GM10847 (cell line): ENCODE data around the gene HS6ST3.

Source experiments
- POLR2A ChIP-seq: IDR thresholded peaks from 2 replicates; pipeline ENCODE4 v1.6.1; 2011; ENCODE audit not compliant: insufficient read length; ENCODE audit errors: extremely low read depth

HS6ST3 gene

GRCh38 chr13:96089749-96090239, at the start of gene HS6ST3:
Gene HS6ST3 (plus strand): TSS chr13:96090107.
- TF ChIP-seq POLR2A = no peak

DNA sequence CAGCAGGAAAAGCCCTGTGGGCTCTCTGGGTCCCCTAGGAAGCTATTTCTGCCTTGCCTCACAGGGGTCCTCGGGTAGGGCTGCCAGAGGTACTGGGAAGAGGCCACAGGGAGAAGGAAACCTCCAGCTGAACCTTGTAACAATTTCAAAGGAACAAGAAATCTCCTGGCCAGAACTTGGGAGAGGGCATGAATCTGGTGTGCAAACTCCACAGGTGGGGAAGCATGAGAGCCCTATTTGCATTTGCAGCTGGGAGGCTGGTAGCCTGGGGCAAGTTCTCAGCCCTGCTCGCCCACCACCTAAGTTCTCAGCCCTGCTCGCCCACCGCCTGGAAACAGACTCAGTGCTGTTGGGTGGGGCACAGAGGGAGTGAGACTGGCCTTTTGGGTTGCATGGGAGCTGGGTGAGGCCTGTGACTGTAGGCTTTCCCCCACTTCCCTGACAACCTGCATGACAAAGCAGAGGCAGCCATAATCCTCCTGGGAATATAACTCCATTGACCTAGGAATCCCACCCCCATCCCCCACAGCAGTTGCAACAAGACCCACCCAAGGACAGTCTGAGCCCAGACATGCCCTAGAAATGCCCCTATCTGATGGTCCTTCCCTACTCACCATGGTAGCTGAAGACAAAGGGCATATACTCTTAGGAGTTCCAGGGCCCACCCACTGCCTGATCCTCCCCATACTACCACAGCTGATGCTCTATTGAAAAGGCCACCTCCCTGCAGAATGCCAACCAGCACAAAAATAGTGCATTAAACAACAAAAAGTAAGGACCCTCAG, 48.4 kb upstream of the HS6ST3 start:
- TF ChIP-seq POLR2A = no peak

DNA sequence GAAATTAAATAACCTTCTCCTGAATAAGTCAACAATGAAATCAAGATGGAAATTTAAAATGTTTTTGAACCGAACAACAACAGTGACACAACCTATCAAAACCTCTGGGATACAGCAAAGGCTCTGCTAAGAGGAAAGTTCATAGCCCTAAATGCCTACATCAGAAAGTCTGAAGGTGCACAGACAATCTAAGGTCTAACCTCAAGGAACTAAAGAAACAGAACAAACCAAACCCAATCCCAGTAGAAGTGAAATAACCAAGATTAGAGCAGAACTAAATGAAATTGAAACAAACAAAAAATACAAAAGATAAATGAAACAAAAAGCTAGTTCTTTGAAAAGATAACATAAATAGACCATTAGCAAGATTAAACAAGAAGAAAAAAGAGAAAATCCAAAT, 45.7 kb upstream of the HS6ST3 start:
- no peak for TF ChIP-seq POLR2A

DNA sequence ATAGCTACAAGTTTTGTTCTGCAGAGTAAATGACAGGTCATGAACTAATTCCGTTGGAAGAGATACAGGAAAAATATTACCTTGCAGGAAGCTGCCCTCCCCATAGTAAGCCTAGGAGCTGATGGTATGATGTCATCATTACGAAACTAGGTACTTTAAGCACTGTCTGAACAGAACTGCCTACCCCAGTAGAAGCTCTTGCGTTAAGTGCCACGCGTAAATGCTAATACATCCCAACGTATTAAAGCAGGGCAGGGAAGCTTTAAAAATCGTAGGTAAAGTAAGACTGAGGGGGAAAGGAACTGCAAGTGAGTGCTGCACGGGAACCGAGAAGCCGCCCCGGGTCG, 37.3 kb upstream of the HS6ST3 start:
- TF ChIP-seq POLR2A = no peak

GRCh38 chr13:96053003-96053703, 36.8 kb upstream of the HS6ST3 start, which contains the start of gene UGGT2:
Gene UGGT2 (minus strand): TSS chr13:96053401. CDS start chr13:96053312, 89 bp downstream.
- TF ChIP-seq POLR2A = peak; percentile 62

GRCh38 chr13:96065849-96066248, 24.1 kb upstream of the HS6ST3 start:
- TF ChIP-seq POLR2A = no peak

DNA sequence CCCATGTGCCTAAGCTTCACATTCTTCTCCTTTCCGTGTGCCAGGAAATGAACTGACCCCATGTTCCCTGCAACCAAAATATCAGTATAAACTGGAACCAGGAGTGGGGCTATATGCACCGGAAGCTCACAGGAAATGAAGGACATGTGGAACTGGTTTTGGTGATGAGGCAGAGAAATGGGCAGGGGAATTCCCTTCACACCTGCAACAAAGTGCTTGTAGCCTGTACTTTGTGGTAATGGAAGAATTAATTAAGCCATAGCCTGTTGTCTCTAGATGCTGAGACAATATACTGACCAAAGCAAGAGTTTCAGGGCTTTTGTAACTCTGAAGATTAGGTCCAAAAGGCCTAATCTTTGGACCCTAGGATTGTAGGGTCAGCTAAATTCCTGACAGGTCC, 21.2 kb upstream of the HS6ST3 start:
- TF ChIP-seq POLR2A = no peak

DNA sequence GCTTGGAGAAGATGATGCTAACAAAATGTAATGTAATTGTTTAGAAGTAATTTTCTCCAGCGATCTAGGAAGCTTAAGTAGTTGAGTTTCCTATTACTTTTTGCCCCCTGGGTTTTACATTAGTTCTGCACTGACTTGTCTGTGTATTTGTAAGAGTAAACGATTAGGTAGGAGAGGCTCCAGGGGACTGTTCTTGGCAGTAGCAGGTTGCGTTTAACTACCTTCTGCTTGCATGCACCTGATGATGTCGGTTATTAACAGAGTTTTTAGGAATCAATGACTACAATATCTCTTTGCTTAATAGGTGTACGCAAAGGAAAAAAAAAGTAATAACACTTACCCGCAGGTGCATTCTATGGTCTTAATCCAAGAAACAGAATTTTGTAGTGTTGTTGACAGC, 18.4 kb upstream of the HS6ST3 start:
- TF ChIP-seq POLR2A = no peak

DNA sequence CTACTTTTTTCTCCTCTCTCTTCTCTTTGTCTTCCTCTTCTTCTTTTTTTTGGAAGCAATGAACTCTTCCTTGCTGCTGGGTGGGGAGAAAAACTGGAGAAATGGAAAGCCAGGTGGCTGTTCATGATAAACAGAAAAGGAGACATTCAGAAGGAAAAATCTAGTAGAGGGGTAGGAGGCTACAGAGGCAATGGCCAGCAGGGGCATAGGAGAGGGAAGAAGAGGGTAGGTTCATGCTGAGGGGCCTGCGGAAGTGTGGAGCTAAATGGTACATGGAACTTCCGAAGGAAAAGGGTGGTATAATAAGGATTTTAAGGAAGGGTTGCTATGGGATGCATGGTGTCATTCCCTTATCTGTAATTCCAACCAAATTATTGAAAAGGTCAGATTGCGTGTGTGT, 17.5 kb upstream of the HS6ST3 start:
- TF ChIP-seq POLR2A = no peak

DNA sequence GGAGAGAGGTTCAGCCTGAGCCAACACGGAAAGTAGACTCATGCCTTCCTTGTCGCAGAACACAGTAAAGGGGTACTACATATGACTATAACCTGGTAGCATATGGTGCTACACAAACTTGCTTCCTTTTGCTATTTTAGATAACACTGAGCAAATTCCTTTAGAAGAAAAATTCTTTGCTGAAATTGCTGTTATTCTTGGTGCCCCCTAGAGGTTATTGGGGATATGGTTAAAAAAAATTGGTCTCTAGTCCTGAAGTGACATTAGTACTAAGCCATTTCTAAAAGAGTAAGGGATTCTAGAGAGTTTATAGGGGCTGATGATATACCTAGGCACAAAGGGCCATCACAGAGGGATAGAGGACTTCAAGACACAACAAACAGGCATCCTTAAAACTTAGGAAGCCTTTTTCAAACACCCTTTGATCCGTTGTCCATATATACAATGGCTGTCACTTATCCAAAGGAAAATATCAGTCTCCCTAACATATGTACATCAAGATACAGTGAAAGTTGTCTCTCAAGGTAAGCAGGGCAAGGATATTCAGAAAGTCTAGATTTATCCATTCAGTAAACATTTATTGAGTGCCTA, 13.9 kb upstream of the HS6ST3 start:
- no peak for TF ChIP-seq POLR2A

- TF ChIP-seq POLR2A = no peak
Measured at GRCh38 chr13:96080676-96081075, 9.2 kb upstream of the HS6ST3 start.

GRCh38 chr13:96081888-96082287, 8.0 kb upstream of the HS6ST3 start:
- TF ChIP-seq POLR2A = no peak

DNA sequence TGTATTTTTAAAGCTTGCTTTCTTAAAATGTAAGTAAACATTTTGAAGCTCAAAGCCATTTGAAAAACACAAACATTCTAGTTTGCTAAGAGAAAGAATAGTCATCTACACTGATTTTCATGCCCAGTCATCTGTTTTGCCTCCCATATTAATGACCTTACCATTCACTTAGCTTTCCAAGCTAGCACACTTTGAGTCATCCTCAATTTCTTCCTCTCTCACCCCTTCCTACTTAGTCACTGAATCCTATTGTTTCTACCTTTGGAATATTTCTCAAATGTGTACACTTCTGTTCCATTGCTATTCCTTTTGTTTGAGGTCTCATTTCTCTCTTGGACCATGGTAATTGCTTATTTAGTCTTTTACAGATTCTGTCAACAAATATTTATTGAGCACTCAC, 7.3 kb upstream of the HS6ST3 start:
- TF ChIP-seq POLR2A = no peak

- TF ChIP-seq POLR2A = no peak
Measured at GRCh38 chr13:96086736-96087135, 3.2 kb upstream of the HS6ST3 start.

DNA sequence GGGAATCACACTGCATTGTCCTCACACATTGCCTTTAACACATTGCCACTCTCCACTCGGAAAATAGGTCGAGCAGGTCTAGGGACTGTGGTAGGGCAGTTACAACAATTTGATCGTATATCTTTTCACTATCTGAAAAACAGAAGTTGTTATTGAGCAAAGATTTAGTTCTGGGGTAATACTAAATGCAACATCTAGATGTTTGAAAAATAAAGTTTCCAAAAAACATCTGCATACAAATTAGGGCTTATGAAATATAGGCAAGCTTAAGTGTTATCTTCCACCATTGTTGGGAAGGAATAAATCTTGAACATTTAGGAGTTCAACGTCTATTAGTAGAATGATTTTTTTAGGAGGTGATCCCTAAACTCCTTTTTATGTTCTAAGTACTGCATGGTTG, 768 bp upstream of the HS6ST3 start:
- TF ChIP-seq POLR2A = no peak
